Bronchial epithelial cell (primary cell): ENCODE measurements around the gene MLXIP. TPM values are rescaled to one million over a fixed set of nuclear protein-coding genes. Genes with fewer than 3 reads are reported as not detected.
"Not testable (repeated sequence)": the region's sequence is repeated elsewhere in the genome, so short reads cannot be mapped to it uniquely, and the experiment has no call there.

Source experiments
- DNase-seq: peaks from one replicate; pipeline ENCODE4 v3.0.0-alpha.2; 2010; ENCODE audit warnings: low read depth
- FAIRE-seq: peaks from 2 replicates; lab custom pipeline; 2011; peaks lifted over from hg19 to GRCh38; lab: Jason Lieb, UNC
- H3K27me3 ChIP-seq: 2 replicates; pipeline ENCODE4 v1.5.1; 2011; ENCODE audit warnings: low read length; ENCODE audit not compliant: control insufficient read depth, insufficient read depth
- H3K36me3 ChIP-seq: 2 replicates; pipeline ENCODE4 v1.5.1; 2011; ENCODE audit warnings: low read length; ENCODE audit not compliant: control insufficient read depth, insufficient read depth
- H3K4me3 ChIP-seq: 2 replicates; pipeline ENCODE4 v1.5.1; 2011; ENCODE audit warnings: mild to moderate bottlenecking, low read depth, low read length, control low read depth
- CTCF ChIP-seq: IDR thresholded peaks from 2 replicates; pipeline ENCODE4 v1.5.1; 2011; ENCODE audit warnings: mild to moderate bottlenecking, moderate library complexity, low read length, control low read depth, inconsistent platforms; ENCODE audit not compliant: insufficient read depth, severe bottlenecking
- total RNA-seq: library from RNA; depleted of rRNA; stranded (reverse); fragments of >200 nt; gene quantifications from 2 replicates; pipeline ENCODE4 v1.2.1, GENCODE V29; 2014

MLXIP gene
- total RNA-seq, 1 donor from 2014 or later: 9.2 TPM

- peaks cover 6% of the 10 kb centered on the region for H3K36me3 ChIP-seq
- no peak overlapping the region for H3K4me3 ChIP-seq
- H3K27me3 ChIP-seq: no peaks in the 10 kb centered on the region
- FAIRE-seq (no peak), DNase-seq (peak; percentile 15)
- TF ChIP-seq CTCF: peak; percentile 91
These were observed 47.0 kb upstream of the MLXIP start for GRCh38 chr12:122031342-122032216.

DNA sequence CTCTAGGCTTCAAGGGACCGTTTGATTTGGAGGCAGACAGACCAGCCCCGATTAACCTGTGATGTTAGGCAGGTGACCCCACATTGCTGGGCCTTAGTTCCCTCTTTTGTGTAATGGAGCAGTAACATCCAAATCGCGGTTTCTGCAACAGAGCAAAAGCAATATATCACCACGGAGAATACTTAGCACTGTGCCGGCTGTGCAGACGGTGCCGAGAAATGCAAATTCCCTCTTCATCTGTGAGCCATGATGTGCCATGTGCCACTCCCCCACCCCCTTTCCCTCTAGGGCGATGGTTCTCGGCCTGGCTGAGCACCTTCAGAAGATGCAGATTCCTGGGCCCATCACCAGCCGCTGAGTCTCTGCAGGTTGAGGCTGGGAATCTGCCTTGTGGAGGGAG, 46.0 kb upstream of the MLXIP start:
- Histone ChIP-seq H3K36me3 (peaks cover 12% of the 10 kb centered on the region), H3K4me3 (no peak overlapping the region), H3K27me3 (no peaks in the 10 kb centered on the region)
- DNase-seq (no peak), FAIRE-seq (no peak)
- TF ChIP-seq CTCF: no peak

DNA sequence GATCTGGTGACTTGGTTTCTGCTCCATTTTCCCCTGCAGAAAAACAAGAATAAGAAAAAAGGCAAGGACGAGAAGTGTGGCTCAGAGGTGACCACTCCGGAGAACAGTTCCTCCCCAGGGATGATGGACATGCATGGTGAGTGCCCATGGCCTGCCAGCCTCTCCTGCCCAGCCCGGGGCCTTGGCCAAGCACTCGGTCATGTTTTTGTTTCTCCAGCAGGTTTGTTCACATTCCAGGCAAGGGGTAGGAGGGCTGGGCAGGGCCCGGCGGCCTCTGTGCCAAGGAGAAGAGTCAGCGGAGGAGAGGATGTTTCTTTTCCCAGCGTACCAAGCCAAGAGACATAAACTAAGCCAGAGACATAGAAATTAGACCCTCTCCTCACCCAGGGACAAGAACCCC, 43.3 kb upstream of the MLXIP start:
- FAIRE-seq (no peak), DNase-seq (peak; percentile 70)
- peaks cover 15% of the 10 kb centered on the region for H3K36me3 ChIP-seq
- no peaks in the 10 kb centered on the region for H3K27me3 ChIP-seq
- H3K4me3 ChIP-seq: no peak overlapping the region
- no peak for TF ChIP-seq CTCF

GRCh38 chr12:122036153-122036552, 42.4 kb upstream of the MLXIP start:
- FAIRE-seq (no peak), DNase-seq (no peak)
- H3K4me3 ChIP-seq: no peak overlapping the region
- TF ChIP-seq CTCF: no peak
- H3K27me3 ChIP-seq: no peaks in the 10 kb centered on the region
- peaks cover 15% of the 10 kb centered on the region for H3K36me3 ChIP-seq

- Histone ChIP-seq H3K27me3 (no peaks in the 10 kb centered on the region), H3K4me3 (no peak overlapping the region), H3K36me3 (peaks cover 21% of the 10 kb centered on the region)
- FAIRE-seq (no peak), DNase-seq (no peak)
- no peak for TF ChIP-seq CTCF
These were observed 37.8 kb upstream of the MLXIP start for GRCh38 chr12:122040579-122041386.

GRCh38 chr12:122041458-122041857, 37.1 kb upstream of the MLXIP start:
- H3K36me3 ChIP-seq: peaks cover 21% of the 10 kb centered on the region
- DNase-seq, H3K27me3 ChIP-seq, FAIRE-seq, H3K4me3 ChIP-seq: not testable (repeated sequence)
